GM23338 (cell line): ENCODE results near the gene SEPHS1. TPM values are rescaled to one million over a fixed set of nuclear protein-coding genes. Genes with fewer than 3 reads are reported as not detected.

ENCODE experiments used
- ATAC-seq: fragments of 200-7000 bp; cut with Tn5 transposase; 3 replicates; pipeline ENCODE4 v1.9.1; 2020
- DNase-seq: peaks from one replicate; pipeline ENCODE4 v3.0.0-alpha.2; 2015; ENCODE audit warnings: low spot score
- H2AFZ ChIP-seq: fragments of 200-600 bp; sonication (generic); 2 replicates; pipeline ENCODE4 v1.8.0; 2016; ENCODE audit warnings: antibody characterized with exemption, mild to moderate bottlenecking, moderate library complexity
- H3F3A ChIP-seq: fragments of 200-600 bp; sonication (generic); replicated peaks from 2 replicates; pipeline ENCODE4 v1.8.0; 2017; ENCODE audit warnings: antibody characterized with exemption, mixed run types, low read depth
- H3K27ac ChIP-seq: fragments of 200-600 bp; sonication (generic); 2 replicates; pipeline ENCODE4 v1.6.1; 2016; ENCODE audit warnings: low read depth
- H3K27me3 ChIP-seq: fragments of 200-600 bp; sonication (generic); 2 replicates; pipeline ENCODE4 v1.8.0; 2016; ENCODE audit warnings: mild to moderate bottlenecking, mixed run types, moderate library complexity; ENCODE audit not compliant: insufficient read depth
- H3K36me3 ChIP-seq: fragments of 200-600 bp; sonication (generic); 2 replicates; pipeline ENCODE4 v1.8.0; 2016; ENCODE audit warnings: mild to moderate bottlenecking; ENCODE audit not compliant: insufficient read depth
- H3K4me1 ChIP-seq: fragments of 200-600 bp; sonication (generic); 2 replicates; pipeline ENCODE4 v1.8.0; 2016; ENCODE audit warnings: mild to moderate bottlenecking, moderate library complexity; ENCODE audit not compliant: insufficient read depth
- H3K4me2 ChIP-seq: fragments of 200-600 bp; sonication (generic); 2 replicates; pipeline ENCODE4 v1.7.1; 2017; ENCODE audit warnings: mixed run types
- H3K4me3 ChIP-seq: fragments of 200-600 bp; sonication (generic); 2 replicates; pipeline ENCODE4 v1.6.1; 2016; ENCODE audit warnings: mixed run types
- H3K79me2 ChIP-seq: fragments of 200-600 bp; sonication (generic); replicated peaks from 2 replicates; pipeline ENCODE4 v1.8.0; 2017; ENCODE audit warnings: mild to moderate bottlenecking; ENCODE audit not compliant: insufficient read depth
- H3K9me2 ChIP-seq: fragments of 200-600 bp; sonication (generic); 2 replicates; pipeline ENCODE4 v1.8.0; 2017; ENCODE audit not compliant: insufficient read depth
- H4K20me1 ChIP-seq: fragments of 200-600 bp; sonication (generic); replicated peaks from 2 replicates; pipeline ENCODE4 v1.8.0; 2017; ENCODE audit warnings: mild to moderate bottlenecking; ENCODE audit not compliant: insufficient read depth
- H3K27ac Mint-ChIP-seq: 2 replicates; pipeline ENCODE4 v1.8.0; 2020; ENCODE audit warnings: inconsistent platforms, mild to moderate bottlenecking, moderate library complexity, mixed read lengths
- H3K27me3 Mint-ChIP-seq: 3 replicates; pipeline ENCODE4 v1.8.0; 2022; ENCODE audit warnings: low read depth, mild to moderate bottlenecking, moderate library complexity, mixed read lengths, inconsistent platforms; ENCODE audit not compliant: insufficient read depth, poor library complexity
- H3K36me3 Mint-ChIP-seq: 3 replicates; pipeline ENCODE4 v1.8.0; 2021; ENCODE audit warnings: low read depth, mild to moderate bottlenecking, inconsistent platforms, moderate library complexity, mixed read lengths
- H3K4me1 Mint-ChIP-seq: 3 replicates; pipeline ENCODE4 v1.8.0; 2020; ENCODE audit warnings: mild to moderate bottlenecking, inconsistent platforms, mixed read lengths
- H3K4me3 Mint-ChIP-seq: 3 replicates; pipeline ENCODE4 v1.8.0; 2021; ENCODE audit warnings: moderate library complexity, mild to moderate bottlenecking, inconsistent platforms, mixed read lengths
- H3K9me3 Mint-ChIP-seq: 3 replicates; pipeline ENCODE4 v1.8.0; 2020; ENCODE audit warnings: moderate library complexity, mild to moderate bottlenecking, inconsistent platforms, mixed read lengths
- CREB1 ChIP-seq: fragments of 250-450 bp; sonication (Bioruptor Pico); IDR thresholded peaks from 2 replicates; pipeline ENCODE4 v1.5.0; 2020; ENCODE audit warnings: low read depth, mild to moderate bottlenecking, moderate library complexity
- ETS1 ChIP-seq: IDR thresholded peaks from 2 replicates; pipeline ENCODE4 v1.6.1; 2016; ENCODE audit warnings: antibody characterized with exemption
- EZH2 ChIP-seq: fragments of 200-600 bp; sonication (generic); IDR thresholded peaks from one replicate; pipeline ENCODE4 v1.8.0; 2017; ENCODE audit warnings: antibody characterized with exemption, mild to moderate bottlenecking, low read depth; ENCODE audit not compliant: unreplicated experiment
- EZH2phosphoT487 ChIP-seq: fragments of 200-600 bp; sonication (generic); IDR thresholded peaks from one replicate; pipeline ENCODE4 v1.8.1; 2018; ENCODE audit warnings: antibody characterized with exemption; ENCODE audit not compliant: unreplicated experiment
- JUNB ChIP-seq: IDR thresholded peaks from one replicate; pipeline ENCODE4 v1.6.1; 2016; ENCODE audit warnings: antibody characterized with exemption; ENCODE audit not compliant: unreplicated experiment
- NANOG ChIP-seq: IDR thresholded peaks from 2 replicates; pipeline ENCODE4 v1.6.1; 2016; ENCODE audit warnings: antibody characterized with exemption, borderline replicate concordance
- POLR2AphosphoS5 ChIP-seq: IDR thresholded peaks from 2 replicates; pipeline ENCODE4 v1.6.1; 2016; ENCODE audit warnings: antibody characterized with exemption, low read depth
- STAT1 ChIP-seq: IDR thresholded peaks from one replicate; pipeline ENCODE4 v1.6.1; 2016; ENCODE audit warnings: antibody characterized with exemption; ENCODE audit not compliant: unreplicated experiment
- ZNF114 ChIP-seq: fragments of 250-450 bp; sonication (Bioruptor Pico); IDR thresholded peaks from 2 replicates; pipeline ENCODE4 v1.5.0; 2020; ENCODE audit warnings: mild to moderate bottlenecking, moderate library complexity
- ZNF331 ChIP-seq: fragments of 250-450 bp; sonication (Bioruptor Pico); IDR thresholded peaks from 2 replicates; pipeline ENCODE4 v1.5.0; 2020; ENCODE audit warnings: low read depth, mild to moderate bottlenecking, moderate library complexity
- polyA plus RNA-seq: library from polyadenylated mRNA; unstranded; fragments of >200 nt; fragmentation: Nextera tagmentation; extraction: Ambion mirVana; gene quantifications from 2 replicates; pipeline ENCODE4 v1.2.1, GENCODE V29; 2016
- total RNA-seq: library from RNA; depleted of rRNA; stranded (reverse); fragments of >200 nt; shearing (Covaris generic); gene quantifications from 2 replicates; pipeline ENCODE4 v1.2.3, GENCODE V29; 2014
- TF ChIP-seq, protein P1 (sequence below), 2 experiments: fragments of 200-600 bp in 1 of 2; sonication (generic) in 1 of 2; conservative IDR thresholded peaks; 2 replicates each; pipeline versions ENCODE4 v1.5.1 to v1.6.1; 2016 to 2017; ENCODE audit warnings: antibody characterized with exemption in 2 of 2, low read depth in 2 of 2, mild to moderate bottlenecking in 2 of 2, moderate library complexity in 1 of 2
- TF ChIP-seq, protein P2 (sequence below): IDR thresholded peaks from one replicate; pipeline ENCODE4 v1.6.1; 2018; ENCODE audit warnings: antibody characterized with exemption; ENCODE audit not compliant: unreplicated experiment

SEPHS1 gene
- total and polyA plus RNA-seq, 2 experiments from 2014 or later: 260 to 609 TPM

DNA sequence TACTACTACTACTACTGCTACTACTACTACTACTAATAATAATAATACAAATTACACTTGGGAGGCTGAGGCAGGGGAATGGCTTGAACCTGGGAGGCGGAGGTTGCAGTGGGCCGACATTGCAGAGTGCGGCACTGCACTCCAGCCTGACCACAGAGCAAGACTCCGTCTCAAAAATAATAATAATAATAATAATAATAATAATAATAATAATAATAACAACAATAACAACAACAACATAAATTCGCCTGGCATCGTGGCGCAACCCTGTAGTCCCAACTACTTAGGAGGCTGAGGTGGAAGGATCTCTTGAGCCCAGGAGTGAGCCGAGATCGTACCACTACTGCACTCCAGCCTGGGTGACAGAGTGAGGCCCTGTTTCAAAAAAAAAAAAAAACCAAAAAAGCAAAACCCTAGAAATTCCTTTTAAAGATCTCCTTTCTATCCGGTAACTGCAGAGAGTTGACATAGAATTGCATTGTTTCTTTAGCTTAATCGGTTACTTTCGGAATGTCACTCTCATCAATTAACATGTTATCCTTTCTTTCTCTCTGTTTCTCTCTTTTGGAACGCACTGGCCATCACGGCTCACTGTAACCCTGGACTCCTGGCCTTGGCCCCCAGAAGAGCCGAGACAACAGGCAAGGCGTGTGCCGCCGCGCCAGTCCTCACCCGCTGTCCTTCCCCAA lies 49.2 kb downstream of the SEPHS1 start:
- TF ChIP-seq POLR2AphosphoS5: 0 out of 2 replicates have a peak, but pooled peaks have one; percentile 3
- TF ChIP-seq EZH2phosphoT487: no peak
- H3K27ac Mint-ChIP-seq: peak overlapping the region; percentile 7; the same call in 1 of the 2 replicates
- Histone ChIP-seq H3F3A (0 out of 2 replicates have a peak, but pooled peaks cover 22% of the 10 kb centered on the region), H3K27me3 (0 out of 2 replicates have a peak, but pooled peaks cover 5% of the 10 kb centered on the region), H3K36me3 (no peaks in the 10 kb centered on the region; the same call in 1 of the 2 replicates), H3K9me2 (no peaks in the 10 kb centered on the region), H3K27ac (no peak overlapping the region), H3K4me1 (peaks cover 9% of the 10 kb centered on the region; the same call in 1 of the 2 replicates), H2AFZ (peak overlapping the region; percentile 90), H4K20me1 (no peaks in the 10 kb centered on the region), H3K79me2 (no peaks in the 10 kb centered on the region), H3K4me3 (peak overlapping the region; percentile 72), H3K4me2 (peak overlapping the region; percentile 90)
- peaks cover 14% of the 10 kb centered on the region; the same call in 2 of the 3 replicates for H3K4me1 Mint-ChIP-seq
- H3K36me3 Mint-ChIP-seq: no peaks in the 10 kb centered on the region; the same call in 1 of the 3 replicates
- peak; percentile 21; the same call in 2 of the 3 replicates for ATAC-seq
- peaks cover 3% of the 10 kb centered on the region; the same call in 1 of the 3 replicates for H3K9me3 Mint-ChIP-seq
- H3K27me3 Mint-ChIP-seq: peaks cover 14% of the 10 kb centered on the region
- H3K4me3 Mint-ChIP-seq: peak overlapping the region; percentile 69
- DNase-seq: no peak

DNA sequence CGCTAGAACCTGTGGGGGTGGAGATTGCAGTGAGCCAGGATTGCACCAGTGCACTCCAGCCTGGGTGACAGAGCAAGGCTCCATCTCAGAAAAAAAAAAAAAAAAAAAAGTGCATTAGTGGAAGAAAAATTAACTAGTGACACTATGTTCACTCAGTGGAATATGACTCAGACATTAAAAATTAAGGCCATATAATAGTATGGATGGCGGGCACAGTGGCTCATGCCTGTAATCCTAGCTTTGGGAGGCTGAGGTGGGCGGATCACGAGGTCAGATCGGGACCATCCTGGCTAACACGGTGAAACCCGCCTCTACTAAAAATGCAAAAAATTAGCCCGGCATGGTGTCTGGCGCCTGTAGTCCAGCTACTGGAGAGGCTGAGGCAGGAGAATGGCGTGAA lies 51.6 kb downstream of the SEPHS1 start:
- TF ChIP-seq ZNF114 (CRISPR knock-in tag) (no peak), JUNB (no peak), NANOG (no peak)

DNA sequence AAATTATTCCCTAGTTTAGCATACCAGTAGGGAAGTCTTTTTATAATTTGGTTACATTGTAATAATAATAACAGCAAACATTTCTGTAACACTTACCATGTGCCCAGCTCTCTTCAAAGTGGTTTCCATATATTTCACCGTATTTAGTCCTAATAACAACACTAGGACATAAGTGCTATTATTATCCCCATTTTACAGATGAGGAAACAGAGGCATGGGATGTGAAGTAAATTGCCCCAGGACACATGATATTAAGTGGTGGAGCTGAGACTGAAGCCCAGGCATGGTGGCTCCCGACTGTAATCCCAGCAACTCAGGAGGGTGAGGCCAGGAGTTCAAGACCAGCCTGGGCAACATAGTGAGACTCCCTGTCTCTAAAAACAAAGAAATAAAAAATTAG lies 53.3 kb downstream of the SEPHS1 start:
- no peak overlapping the region for H3K27ac Mint-ChIP-seq
- H3K4me2 ChIP-seq: no peak overlapping the region
- DNase-seq: no peak
- no peak for TF ChIP-seq CREB1 (CRISPR knock-in tag)
- TF ChIP-seq NANOG: no peak
- TF ChIP-seq, protein P1, sequence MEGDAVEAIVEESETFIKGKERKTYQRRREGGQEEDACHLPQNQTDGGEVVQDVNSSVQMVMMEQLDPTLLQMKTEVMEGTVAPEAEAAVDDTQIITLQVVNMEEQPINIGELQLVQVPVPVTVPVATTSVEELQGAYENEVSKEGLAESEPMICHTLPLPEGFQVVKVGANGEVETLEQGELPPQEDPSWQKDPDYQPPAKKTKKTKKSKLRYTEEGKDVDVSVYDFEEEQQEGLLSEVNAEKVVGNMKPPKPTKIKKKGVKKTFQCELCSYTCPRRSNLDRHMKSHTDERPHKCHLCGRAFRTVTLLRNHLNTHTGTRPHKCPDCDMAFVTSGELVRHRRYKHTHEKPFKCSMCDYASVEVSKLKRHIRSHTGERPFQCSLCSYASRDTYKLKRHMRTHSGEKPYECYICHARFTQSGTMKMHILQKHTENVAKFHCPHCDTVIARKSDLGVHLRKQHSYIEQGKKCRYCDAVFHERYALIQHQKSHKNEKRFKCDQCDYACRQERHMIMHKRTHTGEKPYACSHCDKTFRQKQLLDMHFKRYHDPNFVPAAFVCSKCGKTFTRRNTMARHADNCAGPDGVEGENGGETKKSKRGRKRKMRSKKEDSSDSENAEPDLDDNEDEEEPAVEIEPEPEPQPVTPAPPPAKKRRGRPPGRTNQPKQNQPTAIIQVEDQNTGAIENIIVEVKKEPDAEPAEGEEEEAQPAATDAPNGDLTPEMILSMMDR (conservative IDR thresholded peaks at IDR 0.05; ENCODE audit: low read depth in 2 of 2): no peak
- TF ChIP-seq STAT1: no peak
- no peak for TF ChIP-seq JUNB
- TF ChIP-seq, protein P2, sequence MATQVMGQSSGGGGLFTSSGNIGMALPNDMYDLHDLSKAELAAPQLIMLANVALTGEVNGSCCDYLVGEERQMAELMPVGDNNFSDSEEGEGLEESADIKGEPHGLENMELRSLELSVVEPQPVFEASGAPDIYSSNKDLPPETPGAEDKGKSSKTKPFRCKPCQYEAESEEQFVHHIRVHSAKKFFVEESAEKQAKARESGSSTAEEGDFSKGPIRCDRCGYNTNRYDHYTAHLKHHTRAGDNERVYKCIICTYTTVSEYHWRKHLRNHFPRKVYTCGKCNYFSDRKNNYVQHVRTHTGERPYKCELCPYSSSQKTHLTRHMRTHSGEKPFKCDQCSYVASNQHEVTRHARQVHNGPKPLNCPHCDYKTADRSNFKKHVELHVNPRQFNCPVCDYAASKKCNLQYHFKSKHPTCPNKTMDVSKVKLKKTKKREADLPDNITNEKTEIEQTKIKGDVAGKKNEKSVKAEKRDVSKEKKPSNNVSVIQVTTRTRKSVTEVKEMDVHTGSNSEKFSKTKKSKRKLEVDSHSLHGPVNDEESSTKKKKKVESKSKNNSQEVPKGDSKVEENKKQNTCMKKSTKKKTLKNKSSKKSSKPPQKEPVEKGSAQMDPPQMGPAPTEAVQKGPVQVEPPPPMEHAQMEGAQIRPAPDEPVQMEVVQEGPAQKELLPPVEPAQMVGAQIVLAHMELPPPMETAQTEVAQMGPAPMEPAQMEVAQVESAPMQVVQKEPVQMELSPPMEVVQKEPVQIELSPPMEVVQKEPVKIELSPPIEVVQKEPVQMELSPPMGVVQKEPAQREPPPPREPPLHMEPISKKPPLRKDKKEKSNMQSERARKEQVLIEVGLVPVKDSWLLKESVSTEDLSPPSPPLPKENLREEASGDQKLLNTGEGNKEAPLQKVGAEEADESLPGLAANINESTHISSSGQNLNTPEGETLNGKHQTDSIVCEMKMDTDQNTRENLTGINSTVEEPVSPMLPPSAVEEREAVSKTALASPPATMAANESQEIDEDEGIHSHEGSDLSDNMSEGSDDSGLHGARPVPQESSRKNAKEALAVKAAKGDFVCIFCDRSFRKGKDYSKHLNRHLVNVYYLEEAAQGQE: no peak
- TF ChIP-seq ETS1: no peak
- no peak for TF ChIP-seq ZNF331 (CRISPR knock-in tag)
- no peak for TF ChIP-seq POLR2AphosphoS5
- no peak for TF ChIP-seq EZH2phosphoT487
- TF ChIP-seq EZH2: no peak
- no peak for TF ChIP-seq ZNF114 (CRISPR knock-in tag)

More for the DNA sequence above, 51.6 kb downstream of the SEPHS1 start:
- Histone ChIP-seq H3F3A (peaks cover 20% of the 10 kb centered on the region; the same call in 1 of the 2 replicates), H3K36me3 (no peaks in the 10 kb centered on the region; the same call in 1 of the 2 replicates), H3K4me1 (peaks cover 13% of the 10 kb centered on the region; the same call in 1 of the 2 replicates), H2AFZ (no peak overlapping the region), H4K20me1 (no peaks in the 10 kb centered on the region), H3K9me2 (no peaks in the 10 kb centered on the region), H3K4me2 (no peak overlapping the region), H3K4me3 (no peak overlapping the region), H3K79me2 (no peaks in the 10 kb centered on the region), H3K27ac (no peak overlapping the region), H3K27me3 (0 out of 2 replicates have a peak, but pooled peaks cover 5% of the 10 kb centered on the region)
- peaks cover 15% of the 10 kb centered on the region for H3K4me1 Mint-ChIP-seq
- H3K27me3 Mint-ChIP-seq: peaks cover 13% of the 10 kb centered on the region
- H3K9me3 Mint-ChIP-seq: no peaks in the 10 kb centered on the region
- no peak overlapping the region for H3K27ac Mint-ChIP-seq
- DNase-seq: no peak
- H3K36me3 Mint-ChIP-seq: peaks cover 3% of the 10 kb centered on the region
- H3K4me3 Mint-ChIP-seq: no peak overlapping the region
- ATAC-seq: no peak

More for the DNA sequence above, 53.3 kb downstream of the SEPHS1 start:
- H3K36me3 Mint-ChIP-seq: peaks cover 3% of the 10 kb centered on the region; the same call in 2 of the 3 replicates
- Histone ChIP-seq H3K36me3 (no peaks in the 10 kb centered on the region), H3K79me2 (no peaks in the 10 kb centered on the region), H3K4me1 (peaks cover 11% of the 10 kb centered on the region; the same call in 1 of the 2 replicates), H3K27ac (no peak overlapping the region), H3K4me3 (no peak overlapping the region), H4K20me1 (no peaks in the 10 kb centered on the region), H3F3A (peaks cover 8% of the 10 kb centered on the region; the same call in 1 of the 2 replicates), H2AFZ (no peak overlapping the region), H3K9me2 (no peaks in the 10 kb centered on the region), H3K27me3 (0 out of 2 replicates have a peak, but pooled peaks cover 5% of the 10 kb centered on the region)
- H3K9me3 Mint-ChIP-seq: no peaks in the 10 kb centered on the region
- ATAC-seq: no peak
- H3K27me3 Mint-ChIP-seq: peaks cover 12% of the 10 kb centered on the region
- no peak overlapping the region for H3K4me3 Mint-ChIP-seq
- peaks cover 12% of the 10 kb centered on the region for H3K4me1 Mint-ChIP-seq
